Measurements from ENCODE around the gene PHACTR3. TPM values are rescaled to one million over a fixed set of nuclear protein-coding genes. Genes with fewer than 3 reads are reported as not detected.

The PHACTR3 gene
- total RNA-seq, 4 donors from 2014 or later = 0.54 to 0.81 (median 0.59) TPM; not detected in 1

- no peak overlapping the region for H3K4me3 ChIP-seq
- no peak overlapping the region for H3K27ac ChIP-seq
- no peaks in the 10 kb centered on the region for H3K4me1 ChIP-seq
- WGBS, 2 donors (ENCODE audit: low coverage in 1 of 2) = 61 to 62% methylated on average over 2 to 5 of the region's 5 CpGs
- TF ChIP-seq POLR2AphosphoS5 (IDR thresholded peaks at IDR 0.05) = no peak
- TF ChIP-seq EP300 (IDR thresholded peaks at IDR 0.05) = no peak
- TF ChIP-seq POLR2A (IDR thresholded peaks at IDR 0.05) = no peak
- TF ChIP-seq CTCF (IDR thresholded peaks at IDR 0.05) = no peak
- no peak for ATAC-seq
- peaks cover 0 to 1% (median 0%) of the 10 kb centered on the region in 3 donors for H3K9me3 ChIP-seq
- no peaks in the 10 kb centered on the region for H3K36me3 ChIP-seq
- peaks cover 3% of the 10 kb centered on the region for H3K27me3 ChIP-seq
Observed at GRCh38 chr20:59650418-59650817, 46.1 kb downstream of the PHACTR3 start.

- Histone ChIP-seq H3K27me3 (peaks cover 3% of the 10 kb centered on the region), H3K9me3 (peaks cover 0 to 21% (median 0%) of the 10 kb centered on the region in 3 donors), H3K36me3 (no peaks in the 10 kb centered on the region), H3K4me3 (no peak overlapping the region), H3K4me1 (no peaks in the 10 kb centered on the region), H3K27ac (no peak overlapping the region)
- ATAC-seq = no peak
- WGBS, 2 donors (ENCODE audit: low coverage in 1 of 2) = 62 to 100% methylated on average over 1 to 2 of the region's 2 CpGs
- TF ChIP-seq EP300 (IDR thresholded peaks at IDR 0.05) (no peak), CTCF (IDR thresholded peaks at IDR 0.05) (no peak), POLR2AphosphoS5 (IDR thresholded peaks at IDR 0.05) (no peak), POLR2A (IDR thresholded peaks at IDR 0.05) (no peak)
Observed at GRCh38 chr20:59652381-59652780, 48.0 kb downstream of the PHACTR3 start.

- H3K36me3 ChIP-seq = no peaks in the 10 kb centered on the region
- no peak for ATAC-seq
- H3K4me3 ChIP-seq = no peak overlapping the region
- H3K9me3 ChIP-seq = peaks cover 0 to 44% (median 0%) of the 10 kb centered on the region in 3 donors
- no peak overlapping the region for H3K27ac ChIP-seq
- no peaks in the 10 kb centered on the region for H3K4me1 ChIP-seq
- TF ChIP-seq EP300 (IDR thresholded peaks at IDR 0.05) = no peak
- no peak for TF ChIP-seq POLR2AphosphoS5 (IDR thresholded peaks at IDR 0.05)
- TF ChIP-seq POLR2A (IDR thresholded peaks at IDR 0.05) = no peak
- TF ChIP-seq CTCF (IDR thresholded peaks at IDR 0.05) = no peak
- peaks cover 8% of the 10 kb centered on the region for H3K27me3 ChIP-seq
Observed at GRCh38 chr20:59656417-59656816, 52.1 kb downstream of the PHACTR3 start.

- Histone ChIP-seq H3K4me1 (no peaks in the 10 kb centered on the region), H3K27me3 (peaks cover 19% of the 10 kb centered on the region), H3K36me3 (no peaks in the 10 kb centered on the region), H3K27ac (no peak overlapping the region), H3K4me3 (no peak overlapping the region), H3K9me3 (peaks cover 0 to 44% (median 0%) of the 10 kb centered on the region in 3 donors)
- ATAC-seq = no peak
- 62% methylated on average over 1 of the region's 1 CpG; no CpG with 5 or more reads in 1 of the 2 donors for WGBS, 2 donors (ENCODE audit: low coverage in 1 of 2)
- no peak for TF ChIP-seq CTCF (IDR thresholded peaks at IDR 0.05)
- TF ChIP-seq POLR2A (IDR thresholded peaks at IDR 0.05) = no peak
- no peak for TF ChIP-seq POLR2AphosphoS5 (IDR thresholded peaks at IDR 0.05)
- TF ChIP-seq EP300 (IDR thresholded peaks at IDR 0.05) = no peak
Observed at GRCh38 chr20:59657459-59658046, 53.2 kb downstream of the PHACTR3 start.

GRCh38 chr20:59660471-59660870 is 56.1 kb downstream of the PHACTR3 start:
- TF ChIP-seq EP300 (IDR thresholded peaks at IDR 0.05) (no peak), POLR2A (IDR thresholded peaks at IDR 0.05) (no peak), CTCF (IDR thresholded peaks at IDR 0.05) (no peak), POLR2AphosphoS5 (IDR thresholded peaks at IDR 0.05) (no peak)
- H3K9me3 ChIP-seq = peaks cover 0 to 42% (median 0%) of the 10 kb centered on the region in 3 donors
- peaks cover 31% of the 10 kb centered on the region for H3K27me3 ChIP-seq
- no peaks in the 10 kb centered on the region for H3K36me3 ChIP-seq
- WGBS, 2 donors (ENCODE audit: low coverage in 1 of 2) = 43 to 86% methylated on average over 2 of the region's 2 CpGs
- no peak overlapping the region for H3K4me3 ChIP-seq
- no peak overlapping the region for H3K27ac ChIP-seq
- H3K4me1 ChIP-seq = no peaks in the 10 kb centered on the region
- ATAC-seq = no peak

Measured in gastroesophageal sphincter (tissue), 4 donors.